Duodenal mucosa (tissue), 2 donors: ENCODE data around the gene FDX1.
"Not testable (repeated sequence)": the region's sequence is repeated elsewhere in the genome, so short reads cannot be mapped to it uniquely, and the experiment has no call there.

Experiments used
- H3K27ac ChIP-seq: one replicate; pipeline ENCODE4 v1.7.0; 2013; ENCODE audit warnings: low read depth, low read length
- H3K27me3 ChIP-seq, 2 donors: one replicate each; pipeline ENCODE4 v1.7.0; 2013; ENCODE audit warnings: low read length in 2 of 2, control low read depth in 1 of 2; ENCODE audit not compliant: insufficient read depth in 2 of 2, control insufficient read depth in 1 of 2
- H3K36me3 ChIP-seq, 2 donors: one replicate each; pipeline ENCODE4 v1.7.0; 2013; ENCODE audit warnings: low read length in 2 of 2, control low read depth in 1 of 2; ENCODE audit not compliant: insufficient read depth in 2 of 2, control insufficient read depth in 1 of 2
- H3K4me1 ChIP-seq, 2 donors: one replicate each; pipeline ENCODE4 v1.7.0; 2013; ENCODE audit warnings: low read length in 2 of 2, control low read depth in 1 of 2; ENCODE audit not compliant: insufficient read depth in 2 of 2, control insufficient read depth in 1 of 2
- H3K4me3 ChIP-seq, 2 donors: one replicate each; pipeline ENCODE4 v1.7.0; 2013; ENCODE audit warnings: low read length in 2 of 2, low read depth in 1 of 2
- H3K9ac ChIP-seq, 2 donors: one replicate each; pipeline ENCODE4 v1.7.0; 2013; ENCODE audit warnings: low read length in 2 of 2, low read depth in 1 of 2
- H3K9me3 ChIP-seq, 2 donors: one replicate each; pipeline ENCODE4 v1.7.0; 2013; ENCODE audit warnings: low read length in 2 of 2, control low read depth in 1 of 2; ENCODE audit not compliant: control insufficient read depth in 1 of 2

Gene FDX1, protein sequence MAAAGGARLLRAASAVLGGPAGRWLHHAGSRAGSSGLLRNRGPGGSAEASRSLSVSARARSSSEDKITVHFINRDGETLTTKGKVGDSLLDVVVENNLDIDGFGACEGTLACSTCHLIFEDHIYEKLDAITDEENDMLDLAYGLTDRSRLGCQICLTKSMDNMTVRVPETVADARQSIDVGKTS

DNA sequence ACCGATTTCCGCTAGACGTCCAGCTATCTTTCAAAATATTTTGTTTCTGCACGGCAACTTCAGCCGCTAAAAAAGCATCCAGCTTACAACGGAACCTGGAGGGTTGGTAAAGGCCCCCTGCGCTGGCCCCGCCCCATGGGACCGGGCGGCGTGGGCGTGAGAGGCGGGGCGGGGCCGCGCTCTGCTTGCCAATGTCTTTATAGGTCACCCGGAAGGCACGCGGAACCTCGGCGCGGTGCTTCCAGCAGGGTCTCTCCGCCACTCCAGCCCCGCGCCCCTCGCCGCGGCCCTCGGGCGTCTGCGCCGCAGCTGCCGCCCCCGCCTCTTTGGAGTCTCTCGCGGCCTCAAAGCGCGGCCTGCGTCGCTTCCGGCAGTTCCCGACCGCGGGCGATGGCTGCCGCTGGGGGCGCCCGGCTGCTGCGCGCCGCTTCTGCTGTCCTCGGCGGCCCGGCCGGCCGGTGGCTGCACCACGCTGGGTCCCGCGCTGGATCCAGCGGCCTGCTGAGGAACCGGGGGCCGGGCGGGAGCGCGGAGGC, at the start of gene FDX1:
Gene FDX1, plus strand, starts transcription at position 218 of the 536 bp plus-strand sequence. Its CDS starts 173 bp downstream, at position 391.
- peak within 1 kb of the TSS; percentile 87 to 95 for H3K4me3 ChIP-seq
- H3K27me3 ChIP-seq = no peaks in the 10 kb centered on the region
- peak within 1 kb of the TSS; percentile 89 to 97 for H3K9ac ChIP-seq
- no peaks in the 10 kb centered on the region for H3K36me3 ChIP-seq
- H3K9me3 ChIP-seq = no peaks in the 10 kb centered on the region
- H3K27ac ChIP-seq = peak within 1 kb of the TSS; percentile 90
- H3K4me1 ChIP-seq = peaks cover 19 to 20% of the 10 kb centered on the region in 2 donors

DNA sequence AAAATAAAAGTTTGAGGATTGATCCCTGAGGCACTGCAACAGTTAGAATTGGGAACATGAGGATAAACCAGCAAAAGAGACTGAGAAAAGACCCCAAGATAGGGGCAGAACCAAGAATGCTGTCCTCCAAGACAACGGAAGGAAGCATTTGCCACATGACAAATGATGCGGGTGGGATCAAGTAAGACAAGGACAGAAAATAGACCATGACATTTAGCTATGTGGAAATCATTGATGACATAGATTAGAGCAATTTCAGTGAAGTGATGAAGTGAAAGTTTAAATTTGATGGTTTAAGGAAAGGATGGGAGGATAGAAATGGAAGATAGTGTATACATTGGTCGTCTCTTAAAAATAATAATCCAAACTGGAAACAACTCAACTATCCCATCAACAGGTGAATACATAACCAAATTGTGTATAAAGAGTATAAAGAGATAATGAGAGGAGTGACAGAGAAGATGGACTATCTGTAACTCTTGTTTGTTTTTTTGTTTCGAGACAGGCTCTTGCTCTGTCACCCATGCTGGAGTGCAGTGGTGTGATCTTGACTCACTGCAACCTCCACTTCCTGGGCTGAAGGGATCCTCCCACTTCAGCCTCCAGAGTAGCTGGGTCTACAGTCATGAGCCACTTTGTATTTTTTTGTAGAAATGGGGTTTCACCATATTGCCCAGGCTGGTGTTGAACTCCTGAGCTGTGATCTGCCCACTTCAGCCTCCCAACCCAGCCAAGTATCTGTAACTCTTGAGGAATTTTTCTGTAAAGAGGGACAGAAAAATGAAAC, 48.7 kb upstream of the FDX1 start:
- Histone ChIP-seq H3K4me1 (peaks cover 0 to 4% of the 10 kb centered on the region in 2 donors), H3K27ac (no peak overlapping the region), H3K9me3 (no peaks in the 10 kb centered on the region), H3K9ac (no peak overlapping the region), H3K27me3 (no peaks in the 10 kb centered on the region), H3K36me3 (no peaks in the 10 kb centered on the region), H3K4me3 (no peak overlapping the region)

DNA sequence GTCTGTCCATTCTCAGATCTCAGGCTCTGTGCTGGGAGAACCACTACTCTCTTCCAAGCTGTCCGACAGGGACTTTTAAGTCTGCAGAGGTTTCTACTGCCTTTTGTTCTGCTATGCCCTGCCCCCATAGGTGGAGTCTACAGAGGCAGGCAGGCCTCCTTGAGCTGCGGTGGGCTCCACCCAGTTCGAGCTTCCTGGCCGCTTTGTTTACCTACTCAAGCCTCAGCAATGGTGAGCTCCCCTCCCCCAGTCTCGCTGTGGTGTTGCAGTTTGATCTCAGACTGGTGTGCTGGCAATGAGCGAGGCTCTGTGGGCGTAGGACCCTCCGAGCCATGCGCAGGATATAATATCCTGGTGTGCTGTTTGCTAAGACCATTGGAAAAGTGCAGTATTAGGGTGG, 41.5 kb upstream of the FDX1 start:
- H3K4me3 ChIP-seq, H3K27ac ChIP-seq, H3K9me3 ChIP-seq, H3K27me3 ChIP-seq, H3K36me3 ChIP-seq, H3K4me1 ChIP-seq, H3K9ac ChIP-seq: not testable (repeated sequence)

DNA sequence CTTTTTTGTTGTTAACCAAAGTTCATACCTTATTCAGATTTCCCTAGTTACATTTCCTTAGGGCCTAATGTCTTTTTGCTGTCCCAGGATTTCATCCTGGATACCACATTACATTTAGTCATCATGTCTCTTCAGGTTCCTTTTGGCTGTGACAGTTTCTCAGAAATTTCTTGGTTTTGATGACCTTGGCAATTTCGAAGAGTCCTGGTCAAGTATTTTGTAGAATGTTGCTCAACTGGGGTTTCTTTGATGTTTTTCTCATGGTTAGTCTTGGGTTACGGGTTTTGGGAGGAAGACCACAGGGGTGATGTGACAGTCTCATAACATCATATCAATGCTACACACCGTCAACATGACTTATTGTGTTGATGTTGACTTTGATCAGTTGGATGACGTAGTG, 39.8 kb upstream of the FDX1 start:
- Histone ChIP-seq H3K4me3 (no peak overlapping the region), H3K36me3 (no peaks in the 10 kb centered on the region), H3K4me1 (no peaks in the 10 kb centered on the region), H3K9ac (no peak overlapping the region), H3K27me3 (no peaks in the 10 kb centered on the region), H3K9me3 (peaks cover 0 to 3% of the 10 kb centered on the region in 2 donors), H3K27ac (no peak overlapping the region)

DNA sequence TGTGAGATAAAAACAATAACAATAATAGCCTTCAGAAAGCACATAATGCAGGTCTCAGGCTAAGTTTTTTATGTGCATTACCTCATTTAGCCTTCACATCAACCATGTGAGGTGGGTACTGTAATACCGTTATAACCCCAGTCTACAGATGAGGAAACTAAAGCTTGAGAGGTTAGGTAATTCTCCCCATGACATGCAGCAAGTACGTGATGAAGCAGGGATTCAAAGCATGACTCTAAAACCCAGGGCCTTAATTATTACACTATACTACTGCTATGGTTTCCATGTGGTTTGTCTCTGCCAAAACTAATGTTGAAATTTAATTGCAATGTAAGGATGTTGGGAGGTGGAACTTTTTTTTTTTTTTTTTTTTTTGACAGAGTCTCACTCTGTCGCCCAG, 37.7 kb upstream of the FDX1 start:
- Histone ChIP-seq H3K4me1 (no peaks in the 10 kb centered on the region), H3K36me3 (no peaks in the 10 kb centered on the region)

DNA sequence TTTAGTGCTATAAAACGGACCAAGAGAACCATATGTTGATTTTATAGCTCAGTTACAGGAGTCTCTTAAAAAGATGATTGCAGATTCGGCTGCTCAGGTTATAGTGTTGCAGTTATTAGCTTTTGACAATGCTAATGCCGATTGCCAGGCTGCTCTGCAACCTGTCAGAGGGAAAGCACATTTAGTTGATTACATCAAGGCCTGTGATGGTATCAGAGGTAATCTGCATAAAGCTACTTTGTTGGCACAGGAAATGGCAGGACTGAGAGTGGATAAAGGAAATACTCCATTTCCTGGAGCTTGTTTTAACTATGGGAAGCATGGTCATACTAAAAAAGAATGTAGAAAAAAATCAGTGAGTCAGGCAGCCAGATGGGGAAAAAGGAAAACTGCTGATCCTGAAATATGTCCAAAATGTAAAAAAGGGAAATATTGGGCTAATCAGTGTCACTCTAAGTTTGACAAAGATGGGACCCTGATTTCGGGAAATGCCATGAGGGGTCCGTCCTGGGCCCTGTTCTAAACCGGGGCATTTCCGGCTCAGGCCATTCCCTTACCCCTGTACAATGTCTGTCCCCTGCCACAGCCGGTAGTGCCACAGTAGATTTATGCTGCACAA, 32.0 kb upstream of the FDX1 start:
- not testable (repeated sequence) for H3K4me3 ChIP-seq, H3K27me3 ChIP-seq

More for the DNA sequence above, 37.7 kb upstream of the FDX1 start:
- Histone ChIP-seq H3K9me3 (peaks cover 0 to 3% of the 10 kb centered on the region in 2 donors), H3K27ac (no peak overlapping the region), H3K4me3 (no peak overlapping the region), H3K27me3 (no peaks in the 10 kb centered on the region), H3K9ac (no peak overlapping the region)

DNA sequence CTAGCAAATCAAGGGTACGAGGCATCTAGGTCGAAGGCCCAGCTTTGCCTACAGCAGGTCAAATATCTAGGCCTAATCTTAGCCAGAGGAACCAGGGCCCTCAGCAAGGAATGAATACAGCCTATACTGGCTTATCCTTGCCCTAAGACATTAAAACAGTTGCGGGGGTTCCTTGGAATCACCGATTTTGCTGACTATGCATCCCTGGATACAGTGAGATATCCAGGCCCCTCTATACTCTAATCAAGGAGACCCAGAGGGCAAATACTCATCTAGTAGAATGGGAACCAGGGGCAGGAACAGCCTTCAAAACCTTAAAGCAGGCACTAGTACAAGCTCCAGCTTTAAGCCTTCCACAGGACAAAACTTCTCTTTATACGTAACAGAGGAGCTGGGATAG, 26.2 kb upstream of the FDX1 start:
- not testable (repeated sequence) for H3K4me1 ChIP-seq, H3K4me3 ChIP-seq, H3K9me3 ChIP-seq, H3K27ac ChIP-seq, H3K36me3 ChIP-seq, H3K9ac ChIP-seq, H3K27me3 ChIP-seq

More for the DNA sequence above, 32.0 kb upstream of the FDX1 start:
- not testable (repeated sequence) for H3K9me3 ChIP-seq, H3K4me1 ChIP-seq, H3K9ac ChIP-seq, H3K36me3 ChIP-seq, H3K27ac ChIP-seq

DNA sequence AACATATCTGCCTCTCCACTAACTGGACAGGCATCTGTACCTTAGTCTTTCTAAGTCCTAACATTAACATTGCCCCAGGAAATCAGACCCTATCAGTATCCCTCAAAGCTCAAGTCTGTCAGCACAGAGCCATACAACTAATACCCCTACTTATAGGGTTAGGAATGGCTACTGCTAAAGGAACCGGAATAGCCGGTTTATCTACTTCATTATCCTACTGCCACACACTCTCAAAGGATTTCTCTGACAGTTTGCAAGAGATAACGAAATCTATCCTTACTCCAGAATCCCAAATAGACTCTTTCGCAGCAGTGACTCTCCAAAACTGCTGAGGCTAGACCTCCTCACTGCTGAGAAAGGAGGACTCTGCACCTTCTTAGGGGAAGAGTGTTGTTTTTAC, 24.1 kb upstream of the FDX1 start:
- not testable (repeated sequence) for H3K27ac ChIP-seq, H3K9me3 ChIP-seq, H3K36me3 ChIP-seq, H3K4me1 ChIP-seq, H3K9ac ChIP-seq, H3K4me3 ChIP-seq, H3K27me3 ChIP-seq

DNA sequence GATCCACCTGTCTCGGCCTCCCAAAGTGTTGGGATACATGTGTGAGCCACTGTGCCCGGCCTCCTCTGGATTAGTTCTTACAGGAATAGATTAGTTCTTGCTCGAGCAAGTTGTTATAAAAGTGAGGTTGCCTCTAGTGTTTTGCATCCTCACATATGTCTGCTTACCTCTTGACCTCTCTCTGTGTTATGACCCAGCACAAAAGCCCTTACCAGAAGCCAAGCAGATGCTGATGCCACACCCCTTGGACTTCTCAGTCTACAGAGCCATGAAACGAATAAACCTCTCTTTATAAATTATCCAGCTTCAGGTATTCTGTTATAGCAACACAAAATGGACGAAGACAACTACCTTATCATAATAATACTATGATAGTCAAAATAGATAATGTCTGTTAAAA, 22.4 kb upstream of the FDX1 start:
- H3K4me1 ChIP-seq = no peaks in the 10 kb centered on the region
- H3K4me3 ChIP-seq = no peak overlapping the region
- no peaks in the 10 kb centered on the region for H3K27me3 ChIP-seq
- no peaks in the 10 kb centered on the region for H3K9me3 ChIP-seq
- no peak overlapping the region for H3K9ac ChIP-seq
- no peak overlapping the region for H3K27ac ChIP-seq
- H3K36me3 ChIP-seq = no peaks in the 10 kb centered on the region

DNA sequence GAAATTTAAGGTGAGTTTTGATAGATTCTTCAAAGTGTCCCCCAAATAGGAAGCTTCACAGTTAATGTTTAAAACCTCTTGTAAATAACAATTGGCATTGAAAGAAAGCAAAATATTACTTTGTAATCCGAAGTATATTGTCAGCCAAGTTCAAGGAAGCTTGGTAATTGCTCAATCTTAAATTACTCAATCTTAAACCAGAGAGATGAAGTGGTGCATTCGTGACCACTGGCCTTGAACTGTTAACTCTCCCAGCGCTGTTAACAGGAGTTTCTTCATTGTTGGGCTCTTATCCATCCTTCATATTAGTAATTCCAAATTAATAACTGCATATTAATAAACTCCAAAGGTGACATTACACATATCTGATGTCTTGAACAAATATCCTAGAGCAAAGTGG, 20.6 kb upstream of the FDX1 start:
- Histone ChIP-seq H3K27ac (no peak overlapping the region), H3K9me3 (no peaks in the 10 kb centered on the region), H3K36me3 (no peaks in the 10 kb centered on the region), H3K4me3 (no peak overlapping the region), H3K4me1 (no peaks in the 10 kb centered on the region), H3K27me3 (no peaks in the 10 kb centered on the region), H3K9ac (no peak overlapping the region)
